ENCODE results near the gene LRP1B.
"Not testable (repeated sequence)": the region's sequence is repeated elsewhere in the genome, so short reads cannot be mapped to it uniquely, and the experiment has no call there.

The LRP1B gene

DNA sequence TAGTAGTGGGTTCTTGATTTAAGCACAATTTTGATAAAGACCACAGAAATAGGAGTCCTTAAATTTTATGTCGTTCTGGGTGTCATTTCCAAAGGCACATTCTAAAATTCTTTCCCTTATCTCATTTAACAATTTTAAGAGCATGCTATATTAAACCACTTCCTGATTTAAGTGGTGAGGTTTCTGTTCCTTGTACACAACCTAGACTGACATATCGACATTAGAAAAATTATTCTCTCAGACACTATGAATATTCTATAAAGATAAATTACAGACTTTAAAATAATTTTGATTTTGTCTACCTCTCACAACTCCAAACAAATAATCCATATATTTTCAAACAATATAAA, 923.8 kb downstream of the LRP1B start:
- no peak for DNase-seq

DNA sequence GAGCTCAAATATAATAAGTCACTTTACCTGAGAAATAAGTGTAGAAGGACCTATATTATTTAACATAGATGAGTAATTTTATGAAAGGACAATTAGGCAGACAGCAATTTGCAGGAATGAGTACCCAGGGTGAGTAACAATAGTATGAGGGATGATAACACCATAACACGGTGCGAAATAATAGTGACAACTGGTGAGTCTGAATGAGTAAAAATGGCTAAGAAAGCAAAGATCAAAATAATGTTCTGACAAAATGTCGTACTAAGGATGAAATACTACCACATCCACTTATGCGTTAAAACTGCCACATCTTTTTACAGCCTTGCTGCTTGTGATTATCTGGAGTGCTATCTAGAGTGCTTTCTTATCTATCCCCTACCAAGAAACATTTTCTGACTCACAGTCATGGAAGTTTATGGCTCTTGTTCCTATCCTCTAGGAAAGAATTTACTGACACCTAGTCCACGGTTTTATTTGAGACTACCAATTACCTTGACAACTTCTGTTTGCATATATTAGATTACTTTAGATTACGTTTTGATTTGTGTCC, 929.7 kb downstream of the LRP1B start:
- no peak for DNase-seq

DNA sequence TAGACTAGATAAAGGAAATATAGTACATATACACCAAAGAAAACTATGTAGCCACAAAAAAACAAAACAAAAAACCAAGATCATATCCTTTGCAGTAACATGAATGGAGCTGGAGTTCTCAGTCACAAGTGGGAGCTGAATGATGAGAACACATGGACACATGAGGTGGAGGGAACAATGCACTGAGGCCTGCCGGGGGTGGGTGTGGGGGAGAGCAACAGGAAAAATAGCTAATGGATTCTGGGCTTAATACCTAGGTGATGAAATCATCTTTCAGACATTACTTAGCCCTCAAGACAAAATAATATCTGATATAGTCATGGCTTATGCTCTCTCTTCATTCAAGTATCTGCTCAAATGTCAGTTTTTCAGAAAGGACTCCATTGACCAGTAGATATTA, 930.6 kb downstream of the LRP1B start:
- DNase-seq = no peak

DNA sequence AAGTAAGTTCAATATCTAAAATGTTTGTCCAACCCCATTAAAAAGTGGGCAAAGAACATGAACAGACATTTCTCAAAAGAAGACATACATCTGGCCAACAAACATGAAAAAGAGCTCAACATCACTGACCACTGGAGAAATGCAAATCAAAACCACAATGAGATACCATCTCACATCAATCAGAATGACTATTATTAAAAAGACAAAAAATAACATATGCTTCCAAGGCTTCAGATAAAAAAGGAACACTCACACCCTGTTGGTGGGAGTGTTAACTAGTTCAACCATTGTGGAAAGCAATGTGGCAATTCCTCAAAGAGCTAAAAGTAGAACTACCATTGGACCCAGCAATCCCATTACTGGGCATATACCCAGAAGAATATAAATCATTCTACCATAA, 931.1 kb downstream of the LRP1B start:
- DNase-seq = no peak

GRCh38 chr2:141195087-141195486, 935.7 kb downstream of the LRP1B start:
- no peak for DNase-seq

DNA sequence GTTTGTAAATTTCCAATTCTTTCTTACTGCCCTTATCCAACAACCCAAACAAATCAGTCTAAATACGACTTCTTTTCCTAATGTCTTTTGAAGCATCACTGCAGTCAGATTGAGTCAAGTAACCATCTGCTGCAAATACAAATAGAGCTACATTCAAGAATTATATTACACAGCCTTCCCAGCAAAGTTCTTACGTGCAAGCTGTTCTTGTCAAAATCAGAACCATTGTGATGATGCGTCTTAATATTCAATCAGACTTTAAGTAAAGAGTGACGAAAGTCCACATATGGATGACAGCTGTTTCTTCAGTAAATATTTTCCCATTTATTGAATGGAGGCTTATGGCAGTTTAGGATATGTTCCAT, 943.8 kb downstream of the LRP1B start:
- DNase-seq = no peak

DNA sequence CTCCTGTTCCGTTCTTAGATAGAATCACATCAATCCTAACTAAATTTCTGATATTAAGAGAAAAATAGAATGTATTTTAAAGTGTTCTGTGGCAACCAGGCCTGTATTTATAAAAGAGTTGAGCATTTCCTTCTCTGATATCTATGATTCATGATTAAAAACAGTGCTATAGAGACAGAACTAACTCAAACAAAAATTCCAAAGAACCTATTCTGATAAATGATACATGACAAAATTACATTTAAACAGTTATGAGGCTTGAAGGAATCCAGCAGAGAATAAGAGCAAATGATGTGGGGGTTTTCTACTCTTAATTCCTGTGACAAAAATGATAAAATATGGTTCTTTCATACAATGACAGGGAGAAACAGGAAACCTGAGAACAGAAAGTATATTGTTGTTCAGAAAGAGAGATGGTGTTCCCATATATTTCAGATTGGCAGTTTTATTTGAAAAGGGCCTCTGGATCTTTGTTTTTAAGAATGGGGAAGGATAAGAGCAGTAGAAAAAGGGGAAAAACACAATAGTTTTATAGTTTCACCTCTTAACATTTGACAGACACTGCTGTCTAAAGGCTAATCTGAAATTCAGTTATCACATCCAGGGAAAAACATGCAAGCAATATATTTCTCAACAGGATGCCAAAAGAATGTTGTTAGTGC, 944.3 kb downstream of the LRP1B start:
- no peak for DNase-seq

DNA sequence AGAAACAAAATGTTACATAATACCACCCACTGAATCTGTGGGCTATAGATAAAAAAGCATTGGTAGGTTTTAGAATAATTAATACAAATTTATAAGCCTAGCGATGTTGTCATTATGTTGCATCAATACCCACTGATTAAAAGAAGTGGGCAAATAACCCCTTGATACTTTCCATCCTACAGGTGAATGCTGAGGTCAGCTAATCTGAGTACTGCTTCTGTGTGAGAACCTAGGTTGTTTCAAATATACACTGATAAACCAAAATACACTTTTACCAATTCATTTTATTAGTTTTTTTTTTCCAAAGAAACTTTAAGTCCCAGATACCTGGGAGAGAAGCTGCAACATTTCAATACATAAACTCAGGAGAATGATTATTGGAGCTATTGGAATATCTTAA, 948.6 kb downstream of the LRP1B start:
- no peak for DNase-seq

DNA sequence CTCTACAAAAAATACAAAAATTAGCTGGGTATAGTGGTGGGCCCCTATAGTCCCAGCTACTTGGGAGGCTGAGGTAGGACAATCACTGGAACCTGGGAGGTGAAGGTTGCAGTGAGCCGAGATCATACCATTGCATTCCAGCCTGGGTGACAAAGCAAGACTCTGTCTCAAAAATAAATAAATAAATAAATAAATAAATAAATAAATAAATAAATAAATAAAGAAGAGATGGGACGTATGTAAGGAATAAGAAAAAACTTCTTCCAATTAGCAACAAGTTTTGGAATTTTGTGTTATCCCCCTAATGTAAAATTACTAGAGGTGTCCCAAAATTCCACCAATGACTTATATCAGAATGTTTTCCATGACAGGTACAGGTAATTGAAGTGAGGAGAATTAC, 961.7 kb downstream of the LRP1B start:
- DNase-seq = not testable (repeated sequence)

- no peak for DNase-seq
These were observed 968.5 kb downstream of the LRP1B start for GRCh38 chr2:141162314-141162713.

DNA sequence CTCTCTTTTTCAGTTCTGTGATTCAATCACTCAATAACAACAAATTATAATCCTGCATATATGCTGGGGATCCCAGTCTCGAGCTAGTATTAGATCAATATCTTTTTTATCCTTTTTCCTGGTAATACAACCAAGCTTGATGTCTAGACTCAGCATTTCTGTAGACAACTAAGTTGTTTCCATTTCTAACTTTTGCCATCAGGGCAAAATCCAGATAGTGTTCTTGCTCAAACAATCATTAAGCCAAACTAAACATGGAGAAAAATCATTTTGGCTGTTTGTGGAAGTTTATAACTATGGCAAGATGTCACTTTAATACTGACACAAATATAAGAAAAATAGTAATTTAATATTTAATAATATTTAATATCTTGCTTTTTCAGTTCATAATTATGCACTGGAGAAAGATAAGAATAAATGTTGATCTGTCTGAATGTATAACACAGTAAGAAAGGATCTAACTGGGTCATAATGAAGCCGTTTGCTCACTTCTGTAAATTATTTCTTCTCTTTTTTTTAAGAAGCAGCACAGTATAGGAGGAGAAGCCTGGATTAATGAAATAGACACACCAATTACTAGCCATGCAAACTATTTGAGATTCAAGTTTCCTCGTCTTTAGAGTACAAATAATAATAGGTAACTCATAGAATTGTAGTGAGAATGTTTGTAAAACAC, 979.1 kb downstream of the LRP1B start:
- no peak for DNase-seq

GRCh38 chr2:141142025-141142424, 988.8 kb downstream of the LRP1B start:
- DNase-seq = no peak

GRCh38 chr2:141137122-141137693, 993.6 kb downstream of the LRP1B start:
- no peak for DNase-seq

DNA sequence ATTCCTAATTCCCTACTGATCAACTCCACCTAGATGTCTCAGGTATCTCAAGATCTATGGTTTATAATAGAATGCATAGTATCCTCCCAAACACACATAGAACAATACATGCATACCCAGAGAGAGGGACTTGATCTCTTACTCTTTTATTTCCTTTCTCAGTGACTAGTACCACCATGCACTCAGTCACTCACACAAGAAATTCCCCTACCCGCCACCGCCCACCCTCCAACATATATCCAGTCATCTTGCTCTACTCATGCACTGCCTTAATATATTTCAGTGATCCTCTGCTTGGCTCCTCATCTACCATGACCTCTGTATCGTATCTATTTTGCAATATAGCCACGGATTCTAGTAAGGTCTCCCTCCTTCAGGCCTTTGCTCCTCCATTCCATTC, 996.9 kb downstream of the LRP1B start:
- no peak for DNase-seq

DNA sequence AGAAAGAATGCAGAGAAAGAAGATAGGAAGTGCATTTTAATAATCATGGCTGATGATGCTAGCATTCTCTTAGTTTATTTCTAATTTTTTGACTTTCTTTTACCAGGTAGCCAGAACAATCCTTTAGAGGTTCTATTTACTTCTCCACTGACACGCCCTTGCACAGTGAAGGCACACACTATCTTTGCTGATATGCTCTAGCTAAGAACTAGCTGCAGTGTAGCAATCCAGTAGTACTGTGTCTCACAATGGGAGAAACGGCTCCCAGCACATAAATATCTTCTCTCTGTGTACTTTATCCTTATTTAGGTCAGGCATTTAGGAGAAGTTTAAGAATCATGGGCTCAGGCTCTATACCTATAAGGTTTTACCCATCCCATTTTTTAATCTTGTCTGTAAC, 1005.4 kb downstream of the LRP1B start:
- no peak for DNase-seq

DNA sequence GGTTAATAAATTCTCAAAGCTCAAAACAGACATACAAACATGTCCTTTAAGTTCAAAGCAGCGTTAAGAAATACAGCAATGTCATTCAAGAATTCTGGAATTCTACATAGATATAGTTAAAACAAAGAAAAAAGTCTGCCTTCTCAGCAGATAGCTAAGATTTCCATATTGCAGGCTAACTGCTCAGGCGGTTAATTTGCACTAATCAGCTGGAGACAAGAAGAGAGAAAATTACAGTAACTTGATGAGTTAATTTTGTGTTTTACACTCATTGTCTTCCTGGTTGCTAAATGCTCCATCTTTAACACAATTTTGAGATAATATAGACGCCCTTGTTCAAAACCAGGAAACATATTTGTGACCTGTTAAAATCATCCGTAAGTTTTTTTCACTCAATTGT, 1012.0 kb downstream of the LRP1B start:
- DNase-seq = no peak

GRCh38 chr2:141113301-141113700, 1017.5 kb downstream of the LRP1B start:
- DNase-seq = no peak

DNA sequence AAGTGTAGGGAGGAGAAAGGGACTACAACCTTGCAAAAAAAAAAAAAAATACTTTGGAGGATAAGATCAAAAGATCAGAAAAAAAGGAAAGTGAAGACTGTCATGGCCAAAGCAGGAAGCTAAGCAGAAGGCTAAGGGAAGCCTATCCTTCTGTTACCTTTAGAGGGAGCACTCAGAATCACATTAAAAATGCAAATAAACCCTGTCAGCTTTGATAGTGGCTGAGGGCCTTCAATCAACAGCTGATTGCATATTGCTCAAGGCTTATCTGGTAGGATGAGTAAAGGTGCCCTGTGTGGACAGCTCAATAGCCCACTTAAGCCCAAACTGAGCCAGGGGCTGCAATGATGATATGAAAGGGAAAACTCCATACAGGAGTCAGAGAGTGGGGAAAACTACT, 1021.2 kb downstream of the LRP1B start:
- no peak for DNase-seq

- DNase-seq = no peak
These were observed 1025.1 kb downstream of the LRP1B start for GRCh38 chr2:141105763-141106162.

- DNase-seq = no peak
These were observed 1027.6 kb downstream of the LRP1B start for GRCh38 chr2:141103216-141103615.

DNA sequence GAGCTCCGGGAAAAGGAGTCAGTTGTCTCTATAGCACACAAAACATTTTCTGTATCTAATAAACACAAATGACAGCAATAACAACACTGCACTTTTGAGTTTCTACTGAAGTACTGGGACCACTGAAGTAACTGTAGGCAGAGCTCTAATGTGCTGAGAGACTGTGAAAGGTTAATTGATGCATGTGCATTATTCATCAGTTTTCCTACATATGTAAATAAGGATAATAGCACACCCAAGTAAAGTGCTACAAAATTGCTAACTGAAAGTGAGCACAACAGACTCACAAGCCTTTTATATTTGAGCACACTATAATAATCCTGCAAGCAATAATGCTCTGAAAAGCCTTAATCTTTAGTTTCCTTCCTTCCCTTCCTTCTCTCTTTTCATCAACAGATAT, 1051.6 kb downstream of the LRP1B start:
- no peak for DNase-seq

DNA sequence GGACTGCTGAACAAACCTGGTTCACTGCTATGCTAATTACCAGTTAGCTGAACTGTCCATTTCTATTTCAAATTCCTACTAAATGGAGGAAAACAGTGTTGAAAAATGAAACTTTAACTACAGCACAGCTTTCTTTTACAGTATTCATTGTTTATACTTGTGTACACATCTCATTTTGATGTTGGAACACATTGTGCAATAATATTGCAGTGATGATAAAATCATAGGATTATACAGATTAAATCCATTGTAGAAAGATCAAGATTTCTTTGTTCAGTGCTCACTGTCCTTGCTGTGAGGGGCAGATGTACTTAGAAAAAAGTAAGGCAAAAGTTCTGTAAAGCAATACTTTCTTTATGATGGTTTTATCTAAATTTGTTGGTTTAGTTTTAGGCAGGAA, 1055.1 kb downstream of the LRP1B start:
- DNase-seq = no peak

DNA sequence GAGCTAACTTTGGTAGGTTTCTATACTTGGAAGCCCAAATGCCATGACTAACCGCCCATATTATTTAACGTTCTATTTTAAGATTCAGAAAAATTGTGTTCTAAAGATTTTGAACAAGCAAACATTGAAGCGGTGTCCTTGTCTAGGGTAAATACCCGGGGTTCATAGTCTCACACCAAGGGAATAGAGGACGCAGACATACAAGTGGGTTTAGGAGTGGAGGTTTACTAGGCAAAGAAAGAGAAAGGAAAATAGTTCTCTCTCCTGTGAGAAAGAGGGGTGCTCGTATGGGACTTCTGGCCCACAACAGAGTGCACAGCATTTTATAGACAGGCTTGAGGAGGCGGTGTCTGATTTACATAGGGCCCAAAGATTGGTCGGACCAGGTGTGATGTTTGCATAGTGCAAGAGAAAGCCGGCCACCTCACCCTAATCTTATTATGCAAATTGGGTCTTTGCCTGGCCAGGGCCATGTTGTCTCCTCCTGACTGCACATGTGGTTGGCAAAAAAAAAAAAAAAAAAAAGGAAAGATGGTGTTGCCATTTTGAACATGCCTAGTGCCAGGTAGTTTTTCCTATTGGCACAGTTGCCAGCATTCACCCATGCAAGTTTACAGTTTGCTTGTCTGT, 1062.6 kb downstream of the LRP1B start:
- no peak for DNase-seq

DNA sequence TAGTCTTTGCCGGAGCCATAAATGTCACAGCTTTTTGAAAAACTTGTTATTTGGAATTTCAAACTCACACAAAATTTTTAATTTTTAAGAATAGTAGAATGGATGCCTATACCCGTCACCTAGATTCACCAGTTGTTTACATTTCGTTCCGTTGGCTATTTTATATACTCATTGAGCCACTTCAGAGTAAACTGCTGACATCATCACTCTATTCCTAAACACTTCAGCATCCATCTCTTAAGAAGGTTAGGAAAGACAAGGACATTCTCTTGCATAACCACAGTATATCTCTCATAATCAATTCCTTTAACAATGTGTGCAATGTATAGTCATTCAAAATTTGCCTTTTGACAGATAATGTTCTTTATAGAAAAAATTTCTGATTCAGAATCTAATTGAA, 1065.8 kb downstream of the LRP1B start:
- no peak for DNase-seq
